Erythroblast (primary cell): ENCODE data around the gene HS1BP3.

Experiments
- GATA1 ChIP-seq: IDR thresholded peaks from 2 replicates; pipeline ENCODE4 v1.6.1; 2011; ENCODE audit warnings: low read depth, mild to moderate bottlenecking, control low read depth, low read length, moderate library complexity
- POLR2A ChIP-seq: IDR thresholded peaks from 2 replicates; pipeline ENCODE4 v1.6.1; 2011; ENCODE audit warnings: mild to moderate bottlenecking, low read length

DNA sequence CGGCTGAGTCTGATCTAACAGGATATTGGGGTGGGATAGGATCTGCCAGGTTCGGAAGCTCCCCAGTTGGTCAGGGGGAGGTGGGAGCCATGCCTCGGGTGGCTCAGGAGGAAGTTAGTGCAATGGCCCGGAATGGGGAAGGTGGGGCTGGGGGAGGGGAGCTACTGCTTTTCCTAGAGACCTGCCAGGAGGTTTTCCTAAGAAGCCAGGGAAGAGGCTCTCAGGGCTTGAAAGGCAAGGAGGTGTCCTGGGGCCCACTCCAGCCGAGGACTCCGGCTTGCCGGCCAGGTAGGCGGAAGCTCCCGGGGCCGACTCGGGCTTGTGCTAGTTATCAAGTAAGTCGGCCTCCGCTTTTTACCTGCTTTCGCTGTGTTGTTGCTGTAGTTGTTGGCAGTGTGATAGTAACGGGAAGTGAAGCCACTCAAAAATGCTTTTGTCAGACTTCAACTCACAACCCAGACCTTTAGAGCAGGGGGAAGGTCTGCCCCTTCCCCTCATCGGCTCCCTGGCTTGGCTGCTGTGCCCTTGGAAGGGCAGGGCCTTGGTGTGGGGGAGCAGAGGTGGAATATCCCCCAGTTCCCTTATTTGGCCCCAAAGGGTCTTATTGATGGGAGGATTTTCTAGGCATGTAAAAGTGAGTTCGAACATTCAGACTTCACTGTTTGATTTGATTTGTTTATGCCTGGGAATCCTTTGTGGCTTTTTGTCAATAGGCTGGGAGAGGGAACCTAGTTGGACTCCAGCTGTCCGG lies 21.5 kb upstream of the HS1BP3 start:
- TF ChIP-seq POLR2A, result no peak
- no peak for TF ChIP-seq GATA1
